Germinal center (tissue), 1 donor: ENCODE results near the gene NPPC.
A peak's percentile ranks its signal among the peaks of the same experiment; 100 is the strongest.

Experiments used
- DNase-seq: peaks from one replicate; pipeline ENCODE4 v3.0.0; 2012; ENCODE audit warnings: mixed read lengths, low spot score

NPPC gene

DNA sequence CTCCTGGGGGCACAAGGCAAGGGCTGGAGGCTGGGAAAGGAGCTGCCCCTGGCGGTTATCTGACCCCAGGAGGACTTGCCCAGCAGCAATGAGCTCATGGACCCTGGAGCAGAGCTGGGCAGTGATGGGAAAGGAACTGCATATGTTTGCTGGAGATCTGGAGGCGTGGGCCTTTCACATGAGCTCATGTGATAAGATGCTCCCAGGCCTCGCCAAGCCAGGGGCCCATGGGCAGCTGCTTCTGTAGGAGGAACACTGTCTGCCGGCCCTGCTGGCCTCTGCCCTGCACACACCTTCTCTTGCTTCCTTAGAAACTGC lies 9.0 kb upstream of the NPPC start:
- no peak for DNase-seq

DNA sequence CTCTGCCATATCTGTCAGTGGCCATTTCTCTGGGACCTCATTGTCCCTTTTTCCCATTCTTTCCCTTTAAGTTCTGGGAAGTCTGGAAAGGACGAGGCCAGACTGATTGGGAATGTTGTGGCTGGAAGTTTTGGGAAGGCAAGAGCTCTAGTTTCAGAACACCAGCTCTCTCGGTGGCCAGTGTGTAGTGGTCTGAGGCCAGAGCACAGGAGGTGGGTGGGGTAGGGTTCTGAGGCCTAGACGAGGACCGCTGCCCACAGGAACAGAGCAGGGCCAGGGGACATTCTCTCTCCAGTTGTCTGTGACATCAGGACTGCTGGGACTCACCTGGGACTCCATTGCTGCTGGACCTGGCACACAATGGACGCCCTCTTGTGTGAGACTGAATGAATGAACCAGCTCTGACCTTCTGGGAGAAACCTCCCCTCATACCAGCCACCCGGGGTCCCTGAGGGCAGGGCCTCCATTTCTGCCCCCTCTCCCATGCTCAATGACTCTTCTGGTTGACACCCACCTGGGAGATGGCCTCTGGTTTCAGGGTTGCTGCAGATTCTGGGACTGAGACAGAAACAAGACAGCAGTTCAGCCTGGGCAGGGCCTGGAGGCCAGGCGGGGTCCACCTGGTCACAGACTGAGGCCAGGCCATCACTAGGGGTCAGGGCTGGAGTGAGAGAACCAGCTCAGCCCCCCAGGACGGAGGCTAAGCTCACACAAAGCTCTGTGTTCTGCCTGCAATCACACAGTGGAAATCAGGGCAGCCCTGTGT lies 8.4 kb upstream of the NPPC start:
- no peak for DNase-seq

DNA sequence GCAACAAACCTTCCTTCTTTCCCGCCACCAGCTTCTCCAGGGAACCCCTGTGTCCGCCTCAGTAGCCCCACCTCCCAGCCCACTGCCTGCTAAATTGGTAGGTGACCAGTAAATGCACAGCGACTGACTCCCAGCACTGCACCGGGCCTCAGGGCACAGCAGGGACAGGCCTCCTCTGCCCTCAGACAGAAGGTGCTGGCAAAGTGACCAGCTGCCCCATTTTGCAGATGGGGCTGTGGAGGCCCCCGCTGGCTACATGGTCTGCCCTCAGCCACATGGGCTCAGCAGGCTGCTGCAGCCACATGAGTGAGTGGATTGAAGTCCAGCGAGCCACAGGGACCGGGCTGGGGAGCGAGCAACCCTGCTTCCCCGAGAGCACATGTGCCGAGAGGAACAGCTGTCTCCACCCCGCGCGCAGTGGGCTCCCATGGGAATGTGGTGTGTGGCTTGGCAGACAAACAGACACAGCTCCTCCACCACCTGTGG lies 7.8 kb upstream of the NPPC start:
- peak; percentile 69 for DNase-seq

DNA sequence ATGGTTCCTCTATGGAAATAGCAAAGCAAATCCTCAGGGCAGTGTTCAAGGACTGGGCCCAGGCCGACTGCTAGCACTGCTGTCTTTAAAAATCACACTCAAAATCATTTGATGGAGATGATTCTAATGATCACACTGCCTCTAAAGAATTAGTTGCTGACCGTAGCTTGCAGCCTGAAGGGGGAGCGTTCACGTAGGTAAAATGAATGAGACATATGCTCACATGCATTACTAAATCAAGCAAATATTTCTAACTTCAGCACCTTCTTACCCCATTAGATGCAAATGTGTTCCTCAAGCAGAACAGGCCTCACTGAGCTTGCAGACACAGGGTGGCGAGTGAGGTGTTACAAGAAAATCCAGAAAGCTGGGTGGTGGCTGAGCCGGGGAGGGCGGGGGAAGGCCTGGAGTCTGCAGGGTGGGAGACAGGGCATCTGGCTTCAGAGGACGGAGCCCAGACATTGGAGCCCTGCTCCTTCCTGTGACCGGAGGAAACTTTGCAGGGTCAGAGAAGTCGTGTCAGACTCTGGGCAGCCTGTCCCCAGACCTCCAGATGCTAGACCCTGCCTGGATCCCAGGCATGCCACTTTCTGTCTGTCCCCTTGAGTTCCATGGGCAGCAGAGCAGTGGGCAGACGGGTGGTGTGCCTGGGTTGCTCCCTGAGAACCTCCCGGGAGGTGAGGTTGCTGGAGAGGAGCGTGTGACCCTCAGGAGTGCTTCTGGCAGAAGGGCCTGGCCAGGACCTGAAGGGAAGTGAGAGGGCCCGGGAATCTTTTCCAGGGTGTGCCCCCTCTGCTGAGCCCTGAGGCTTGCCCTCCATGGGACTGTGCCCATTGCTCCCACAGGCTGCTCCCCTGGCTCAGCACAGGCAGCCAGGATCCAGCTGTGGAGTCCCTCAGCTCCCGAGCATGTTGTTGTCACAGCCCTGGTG lies 7.1 kb upstream of the NPPC start:
- peak; percentile 74 for DNase-seq

DNA sequence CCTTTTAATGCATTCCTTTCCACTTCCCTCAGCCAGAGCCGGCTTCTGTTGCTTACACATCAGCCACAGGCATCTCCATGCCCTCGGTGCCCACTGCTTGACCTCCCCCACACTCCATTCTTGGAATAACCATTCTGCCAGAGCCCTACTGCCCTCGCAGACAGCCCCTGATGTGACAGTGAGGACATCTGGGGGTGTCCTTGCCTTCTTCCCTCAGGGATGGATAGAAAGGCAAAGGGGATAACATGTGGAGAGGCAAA lies 6.4 kb upstream of the NPPC start:
- no peak for DNase-seq

DNA sequence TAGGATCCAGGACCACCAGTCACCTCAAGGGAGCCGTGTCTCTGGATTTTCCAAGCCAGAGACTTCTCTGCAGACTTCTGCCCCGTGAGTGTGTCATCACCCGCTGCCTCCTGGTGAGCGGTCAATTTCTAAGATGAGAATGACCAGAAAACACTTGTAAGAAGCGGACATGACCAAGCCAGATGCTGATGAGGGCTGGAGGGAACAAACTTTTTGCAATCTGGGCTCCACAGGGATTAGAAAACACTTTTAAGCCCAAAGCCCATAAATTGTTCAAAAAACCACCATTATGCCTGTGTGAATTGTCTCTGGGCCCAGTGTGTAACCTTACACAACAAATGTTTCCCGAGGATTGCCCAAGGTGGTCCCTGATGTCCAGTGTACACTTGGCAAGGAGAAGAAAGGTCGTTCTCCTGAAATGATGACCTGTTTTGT lies 5.3 kb upstream of the NPPC start:
- no peak for DNase-seq

DNA sequence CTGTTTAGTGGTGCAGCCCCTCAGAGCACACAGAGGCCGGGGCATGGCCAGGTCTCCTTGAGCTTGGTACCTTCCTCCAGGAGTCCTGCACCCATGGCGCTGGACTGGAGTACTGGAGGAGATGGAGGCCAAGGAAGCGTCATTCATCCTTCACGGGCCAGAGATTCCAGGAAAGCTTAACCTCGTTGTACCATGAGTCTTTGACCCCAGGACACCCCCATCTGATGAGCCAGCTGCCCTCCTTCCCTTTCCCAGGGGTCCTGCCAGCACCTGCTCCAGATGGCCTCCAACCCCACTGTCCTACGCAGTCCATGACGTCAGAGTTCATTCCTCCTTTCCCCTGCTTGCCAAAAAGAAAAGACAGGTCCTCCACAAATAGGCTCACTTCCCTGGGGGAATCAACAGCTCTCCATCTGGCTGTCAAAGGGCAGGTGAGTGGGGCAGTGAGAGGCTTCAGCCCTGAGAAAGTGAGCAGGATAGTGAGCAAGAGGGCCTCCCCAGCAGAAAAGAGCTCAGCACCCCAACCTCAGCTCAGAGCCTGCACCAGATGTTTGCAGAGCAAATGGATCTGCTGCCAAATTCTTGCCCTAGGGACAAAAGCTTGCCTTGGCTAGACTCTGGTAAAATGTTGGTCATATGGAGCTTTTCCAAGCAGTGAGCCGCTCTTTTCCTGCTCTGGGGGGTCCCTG lies 4.5 kb upstream of the NPPC start:
- DNase-seq, result no peak

DNA sequence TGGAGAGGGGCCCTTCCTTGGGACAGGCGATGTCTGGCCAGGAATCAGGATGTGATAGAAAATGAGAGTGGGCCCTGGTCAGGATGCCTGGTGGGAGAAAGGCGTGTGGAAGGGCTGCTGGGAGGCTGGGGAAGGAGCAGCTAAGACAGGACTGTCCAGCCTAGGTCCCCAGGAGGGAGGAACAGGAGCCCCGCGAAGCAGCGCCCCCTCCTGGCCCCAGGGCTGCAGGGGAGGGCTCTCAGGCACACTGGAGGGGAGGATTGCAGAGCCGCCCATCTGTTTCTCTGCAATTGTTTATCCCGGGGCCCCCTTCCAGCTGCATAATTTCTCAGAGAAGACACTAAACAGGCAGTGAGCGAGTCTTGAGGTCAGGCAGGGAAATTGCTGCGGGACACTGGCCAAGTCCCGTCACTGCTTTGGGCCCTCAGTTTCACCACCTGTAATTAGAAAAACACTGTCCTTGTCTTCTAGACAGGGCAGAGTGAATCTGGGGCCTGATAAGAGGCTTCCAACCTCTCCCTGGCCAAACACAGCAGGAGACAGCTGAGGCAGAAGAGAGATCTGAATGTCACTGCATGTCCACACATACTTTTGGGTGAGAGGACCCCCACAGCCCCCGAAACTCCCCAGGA lies 3.9 kb upstream of the NPPC start:
- DNase-seq, result peak; percentile 69

DNA sequence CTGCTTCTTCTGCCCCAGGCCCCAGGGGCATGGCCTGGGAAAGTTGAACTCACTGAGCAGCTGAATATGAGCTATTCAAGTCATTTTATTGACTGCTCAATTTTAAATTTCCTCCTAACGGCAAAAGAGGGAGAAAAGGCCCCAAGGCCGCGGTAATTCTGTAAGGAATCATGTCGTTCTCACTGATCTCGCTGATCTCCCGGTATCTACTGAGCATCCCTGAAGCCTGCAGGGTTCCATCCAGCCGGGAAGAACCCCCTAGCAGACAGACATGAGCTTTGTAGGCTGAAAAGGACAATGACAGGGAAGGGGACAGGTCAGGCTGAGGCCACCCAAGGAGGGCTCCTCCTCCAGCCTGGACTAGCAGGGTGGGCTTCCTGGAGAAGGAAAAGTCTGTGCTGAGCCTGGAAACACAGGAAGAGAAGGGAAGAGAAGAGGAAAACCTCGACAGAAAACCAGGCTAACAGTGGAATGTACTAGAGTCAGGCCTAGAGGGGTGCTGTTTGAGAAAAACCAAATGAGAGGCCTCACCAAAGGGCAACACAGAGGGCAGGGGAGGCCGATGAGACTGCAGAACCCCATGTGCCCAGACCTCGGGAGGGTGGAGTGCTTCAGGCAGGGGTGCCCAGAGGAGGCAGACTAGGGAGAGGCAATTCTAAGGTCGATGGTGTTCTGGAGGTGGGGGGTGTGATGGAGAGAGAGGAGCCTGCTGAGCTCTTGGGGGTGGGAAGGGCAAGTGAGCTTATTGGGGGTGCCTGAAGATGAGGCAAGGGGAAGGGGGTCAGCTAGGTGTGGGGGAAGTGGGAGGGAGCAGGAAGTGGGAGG lies 2.9 kb upstream of the NPPC start:
- DNase-seq, result no peak

DNA sequence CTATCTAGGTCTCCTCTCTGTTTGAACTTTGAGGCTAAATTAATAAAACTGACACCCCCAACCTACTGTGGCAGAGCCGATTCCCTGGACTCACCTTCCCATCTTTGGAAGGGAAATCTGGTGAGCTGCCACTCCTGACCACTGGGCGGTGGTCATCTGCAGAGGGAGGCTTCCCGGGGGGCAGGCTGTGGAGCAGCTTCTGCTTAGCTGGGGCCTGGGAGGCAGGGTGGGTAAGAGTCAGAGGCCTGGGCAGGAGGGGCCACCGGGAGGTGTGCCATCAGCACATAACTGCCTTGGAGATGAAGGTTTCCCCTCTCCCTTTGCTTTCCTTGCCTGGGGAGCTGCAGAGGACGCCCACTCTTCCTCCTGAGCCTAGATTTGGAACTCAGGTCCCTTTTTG lies 2.3 kb upstream of the NPPC start:
- no peak for DNase-seq

DNA sequence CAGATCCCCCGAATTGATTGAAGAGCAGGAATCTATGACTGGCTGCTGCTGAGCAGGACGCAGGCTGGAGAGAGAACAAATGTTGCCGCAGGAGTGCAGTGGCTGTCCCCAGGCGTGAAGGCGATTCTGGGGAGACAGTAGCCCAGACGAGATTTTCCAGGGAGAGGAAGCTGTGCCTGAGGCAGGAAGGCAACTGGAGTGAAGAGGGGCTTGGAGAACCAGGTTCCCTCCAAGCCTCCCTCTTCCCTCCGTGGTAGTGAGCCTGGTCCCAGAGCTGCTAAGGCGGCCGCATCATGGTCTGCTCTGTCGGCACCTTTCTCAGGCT lies 1.3 kb upstream of the NPPC start:
- no peak for DNase-seq

DNA sequence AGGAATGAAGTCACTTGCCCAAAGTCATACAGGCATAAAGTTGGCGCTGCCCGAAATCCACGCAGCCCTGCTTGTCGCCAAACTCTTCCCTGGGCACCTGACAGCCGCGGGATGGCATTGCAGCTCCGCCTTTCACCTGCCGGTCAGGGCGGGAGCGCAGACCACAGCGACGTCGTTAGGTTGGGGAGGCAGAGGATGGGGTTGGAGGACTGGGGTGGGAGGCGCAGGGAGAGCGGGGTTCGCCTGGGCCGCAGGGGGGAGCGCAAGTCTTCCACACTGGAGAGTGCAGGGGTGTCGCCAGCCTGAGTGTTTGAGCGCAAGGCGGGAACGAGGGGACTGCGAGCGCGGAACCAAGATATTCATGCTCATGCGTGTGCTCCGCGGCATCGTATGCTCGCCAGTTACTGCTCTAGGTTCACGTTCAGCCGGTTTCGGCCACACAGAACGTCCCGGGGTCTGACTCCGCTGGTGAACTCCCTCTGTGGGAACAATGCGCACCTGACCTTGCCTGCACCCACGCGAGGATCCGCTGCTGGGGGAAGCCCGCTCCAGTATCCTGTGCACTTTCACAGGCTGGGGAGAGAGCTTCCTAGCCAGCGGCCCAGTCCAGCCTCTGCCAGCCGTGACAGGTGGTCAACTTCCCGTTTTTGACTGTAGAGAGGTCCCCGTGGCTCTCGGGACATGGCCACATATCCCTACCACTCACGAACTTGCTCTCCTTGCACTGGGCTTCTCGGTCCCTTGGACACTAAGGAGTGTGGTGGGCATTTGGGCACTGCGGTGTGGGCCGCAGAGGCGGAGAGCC lies 767 bp upstream of the NPPC start:
- DNase-seq, result no peak

DNA sequence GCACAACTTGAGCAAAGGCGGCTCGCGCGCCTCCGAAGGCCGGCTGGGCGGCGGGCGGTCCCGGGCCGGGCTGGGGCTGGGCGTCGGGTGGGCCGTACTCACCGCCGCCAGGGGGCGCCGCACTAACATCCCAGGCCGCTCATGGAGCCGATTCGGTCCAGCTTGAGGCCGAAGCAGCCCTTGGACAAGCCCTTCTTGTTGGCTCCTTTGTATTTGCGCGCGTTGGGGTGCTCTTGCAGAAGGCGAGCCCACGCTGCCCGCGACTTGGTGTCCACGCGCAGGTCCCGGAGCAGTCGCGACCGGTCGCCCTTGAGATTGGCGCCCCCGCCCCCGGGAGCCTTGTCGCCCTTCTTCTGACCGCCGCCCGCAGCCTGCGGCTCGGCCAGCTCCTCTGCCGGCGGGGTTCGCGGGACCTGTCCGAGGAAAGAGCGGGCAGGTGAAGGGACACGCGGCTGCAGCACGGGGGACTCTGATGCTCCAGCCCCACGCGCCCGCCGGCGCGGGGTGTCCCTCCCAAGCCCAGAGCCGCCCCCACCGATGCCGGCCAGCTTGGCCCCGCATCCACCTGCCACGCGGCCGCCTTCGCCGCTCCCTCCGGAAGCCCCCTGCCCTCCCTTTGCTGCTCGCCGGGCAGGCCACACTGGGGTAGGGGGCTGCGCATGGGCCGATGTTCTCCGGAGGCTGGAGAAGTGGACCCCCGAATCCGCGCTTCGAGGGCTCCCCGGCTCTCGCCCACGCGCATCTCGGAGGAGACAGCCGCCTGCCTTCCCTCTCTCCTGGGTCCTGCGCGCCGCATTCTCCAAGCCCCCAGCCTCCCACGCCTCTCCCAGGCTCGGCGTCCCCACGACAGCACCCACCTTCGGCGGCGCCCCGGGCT lies 655 bp downstream of the NPPC start:
- DNase-seq, result peak; percentile 83

DNA sequence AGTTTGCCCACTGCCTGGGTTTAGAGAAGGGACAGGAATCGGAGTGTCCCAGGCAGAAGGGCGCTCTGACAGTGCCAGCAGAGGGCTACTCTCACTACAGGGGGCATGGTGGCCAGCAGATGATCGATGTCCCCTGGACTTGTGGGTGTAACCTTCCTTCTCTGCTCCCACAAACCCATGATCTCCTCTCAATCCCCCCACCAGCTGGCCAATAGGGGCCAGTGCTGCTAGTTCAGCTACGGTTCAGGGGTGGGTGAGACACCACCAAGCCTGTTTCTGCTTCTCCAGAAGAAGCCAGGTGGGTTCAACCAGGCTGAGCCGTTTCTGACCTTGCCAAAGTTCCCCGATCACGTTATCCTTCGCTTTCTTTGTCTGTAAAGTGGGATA lies 1.3 kb downstream of the NPPC start:
- DNase-seq, result no peak

DNA sequence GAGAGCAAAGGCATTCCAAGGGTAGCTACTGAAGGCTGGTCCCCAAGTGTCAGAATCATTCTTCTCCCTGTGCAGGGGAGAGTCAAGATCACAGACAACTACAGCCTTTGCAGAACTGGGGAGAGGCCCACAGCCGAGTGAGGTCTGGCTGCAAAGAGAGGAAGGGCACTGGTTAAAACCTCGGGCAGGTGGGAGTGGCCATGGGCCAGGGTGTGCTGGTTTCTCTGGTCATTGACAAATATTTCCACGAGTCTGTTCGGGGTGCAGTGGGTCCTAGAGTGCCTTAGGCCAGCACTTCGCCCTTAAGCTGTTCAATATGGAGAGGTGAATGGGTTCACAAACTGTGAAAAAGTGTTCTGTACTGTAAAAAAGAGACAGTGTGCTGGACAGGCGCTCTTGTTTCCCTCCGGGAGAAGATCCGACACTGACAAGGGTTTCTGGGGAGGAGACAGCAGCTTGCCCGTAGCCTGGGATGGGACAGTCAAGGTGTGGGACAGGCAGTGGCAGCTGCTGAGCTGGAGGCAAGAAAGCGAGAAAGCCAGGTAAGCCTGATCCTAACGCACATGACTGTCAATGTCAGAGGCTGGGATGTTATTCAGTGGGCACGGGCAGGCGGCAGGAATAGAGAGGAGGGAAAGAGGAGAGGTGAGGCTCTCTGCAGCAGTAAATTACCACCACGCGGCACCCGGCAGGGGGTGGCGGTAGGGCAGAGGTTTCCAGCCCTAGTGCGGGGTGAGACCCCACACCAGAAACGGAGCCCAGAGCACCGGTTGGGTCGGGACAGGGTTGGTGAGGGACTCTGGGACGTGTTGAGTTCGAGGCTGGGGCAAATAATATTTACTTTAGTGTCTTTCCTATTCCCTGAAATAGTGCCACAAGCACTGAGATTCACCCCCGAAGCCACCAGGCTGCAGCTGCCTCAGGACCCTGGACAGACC lies 2.0 kb downstream of the NPPC start:
- no peak for DNase-seq

DNA sequence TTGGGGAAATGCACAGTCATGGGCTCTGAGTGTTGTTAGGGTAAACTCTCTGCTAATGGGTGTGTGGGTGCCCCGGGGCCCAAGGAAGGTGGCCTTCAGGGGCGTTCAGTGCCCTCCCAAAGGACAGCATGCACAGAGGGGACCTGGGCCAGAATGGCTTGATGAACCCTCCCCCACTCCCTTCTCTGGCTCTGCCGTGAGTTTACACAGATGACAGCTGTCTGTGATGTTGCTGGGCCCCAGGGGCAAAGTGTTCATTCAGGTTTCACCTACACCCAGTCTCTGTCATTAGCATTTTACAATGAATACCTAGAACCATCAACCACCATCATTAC lies 3.2 kb downstream of the NPPC start:
- no peak for DNase-seq

DNA sequence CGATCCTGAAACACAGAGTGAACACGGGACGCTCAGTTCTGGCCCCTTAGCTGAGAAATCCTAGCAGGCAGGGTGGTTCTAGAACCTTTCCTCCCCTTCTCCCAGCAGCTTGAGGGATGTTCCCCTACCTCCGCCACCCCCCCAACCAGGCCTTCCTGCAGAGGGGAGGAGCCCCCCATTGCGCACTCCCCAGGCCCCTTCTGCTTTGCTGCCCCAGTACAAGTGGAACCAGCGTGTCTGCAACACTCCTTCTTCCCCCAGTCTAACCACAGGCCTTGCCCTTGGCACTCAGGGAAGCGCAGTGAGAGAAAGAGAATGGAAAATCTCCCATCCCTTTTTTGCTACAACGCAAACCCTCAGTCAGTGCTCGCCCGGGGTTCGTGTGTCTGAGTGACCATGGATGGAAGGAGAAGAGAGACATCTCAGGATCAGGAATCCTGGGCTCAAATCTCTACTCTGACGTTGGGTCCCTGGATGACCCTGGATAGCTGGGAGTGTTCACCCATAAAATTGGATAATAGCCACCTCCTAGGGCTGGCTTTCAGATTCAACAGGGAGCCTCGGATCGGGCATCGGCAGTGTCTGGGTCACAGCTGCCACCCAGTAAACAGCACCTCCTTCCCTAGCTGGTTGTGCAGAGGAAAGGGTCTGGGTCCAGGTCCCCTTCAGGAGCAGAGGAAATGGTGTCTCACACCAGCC lies 3.7 kb downstream of the NPPC start:
- no peak for DNase-seq

DNA sequence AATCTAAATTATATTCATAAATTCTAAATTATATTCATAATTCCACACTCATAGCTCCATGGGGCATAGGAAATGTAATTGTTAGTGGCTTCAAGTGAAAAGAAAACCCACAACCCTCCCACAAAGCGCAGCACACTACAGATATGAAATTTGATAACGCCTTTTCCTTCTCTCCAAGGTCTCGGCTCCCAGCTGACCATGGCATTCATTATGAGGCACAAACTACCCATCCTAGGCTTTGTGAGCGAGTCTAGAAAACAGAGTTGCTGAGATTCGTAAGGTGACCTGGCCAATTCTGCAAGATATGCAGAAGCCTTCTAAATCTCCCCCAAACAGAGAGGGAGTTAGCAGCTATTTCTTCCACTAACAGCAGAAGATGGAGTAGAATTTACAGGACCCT lies 5.4 kb downstream of the NPPC start:
- no peak for DNase-seq
